ENCODE results near the gene OR5A1.
"Not testable (repeated sequence)": the region's sequence is repeated elsewhere in the genome, so short reads cannot be mapped to it uniquely, and the experiment has no call there.

The OR5A1 gene

DNA sequence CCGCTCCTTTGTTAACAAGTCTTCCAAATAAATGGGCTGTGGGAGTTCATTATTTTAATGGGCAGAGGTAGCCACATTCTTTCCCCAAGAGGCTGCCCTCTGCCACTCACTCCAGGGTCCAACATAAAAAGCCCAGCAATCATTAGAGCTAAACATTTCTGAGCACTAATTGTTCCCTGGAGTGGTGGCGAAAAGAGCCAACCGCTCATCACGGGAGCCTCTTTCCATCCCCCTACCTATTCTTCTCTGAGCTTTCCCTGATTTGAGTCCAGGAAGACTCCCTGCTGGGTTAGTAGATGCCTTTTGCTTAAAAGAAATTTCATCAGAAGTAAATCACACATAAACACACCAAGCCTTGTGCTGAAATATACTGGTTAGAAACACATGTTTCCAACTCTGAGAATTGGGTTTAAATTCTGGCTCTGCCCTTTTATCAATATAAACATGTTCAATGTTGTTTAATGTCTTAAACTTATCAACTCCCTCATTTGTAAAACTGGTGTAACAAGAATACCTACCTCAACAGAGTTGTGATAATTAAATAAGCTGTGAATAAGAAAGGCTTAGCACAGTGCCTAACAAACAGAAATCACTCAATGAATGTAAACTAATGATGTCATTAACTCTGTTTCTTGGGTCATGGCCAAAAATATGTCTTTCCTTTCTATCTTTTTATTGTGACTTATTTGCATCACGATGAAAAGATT is 9.8 kb upstream of the OR5A1 start, which contains the start of gene OR5A2:
TSS of gene OR5A2 (minus strand) at position 53 of the 707 bp plus-strand sequence. CDS start 3,460 bp downstream, outside the sequence.
- no peak for TF ChIP-seq TAF1 (IDR thresholded peaks at IDR 0.05; ENCODE audit: borderline replicate concordance, low read depth, low read length)
- no peak for TF ChIP-seq POLR2A (IDR thresholded peaks at IDR 0.05; ENCODE audit: low read depth, low read length)
- no peak for TF ChIP-seq POLR2AphosphoS5 (IDR thresholded peaks at IDR 0.05; ENCODE audit: low read depth, low read length)
- DNase-seq (ENCODE audit: insufficient read length) (no peak), FAIRE-seq (no peak)

GRCh38 chr11:59427068-59427382 is 9.2 kb upstream of the OR5A1 start:
- FAIRE-seq (no peak), DNase-seq (ENCODE audit: insufficient read length) (no peak)
- TF ChIP-seq POLR2AphosphoS5 (IDR thresholded peaks at IDR 0.05; ENCODE audit: low read depth, low read length) (no peak), POLR2A (IDR thresholded peaks at IDR 0.05; ENCODE audit: low read depth, low read length) (no peak), TAF1 (IDR thresholded peaks at IDR 0.05; ENCODE audit: borderline replicate concordance, low read depth, low read length) (no peak)

DNA sequence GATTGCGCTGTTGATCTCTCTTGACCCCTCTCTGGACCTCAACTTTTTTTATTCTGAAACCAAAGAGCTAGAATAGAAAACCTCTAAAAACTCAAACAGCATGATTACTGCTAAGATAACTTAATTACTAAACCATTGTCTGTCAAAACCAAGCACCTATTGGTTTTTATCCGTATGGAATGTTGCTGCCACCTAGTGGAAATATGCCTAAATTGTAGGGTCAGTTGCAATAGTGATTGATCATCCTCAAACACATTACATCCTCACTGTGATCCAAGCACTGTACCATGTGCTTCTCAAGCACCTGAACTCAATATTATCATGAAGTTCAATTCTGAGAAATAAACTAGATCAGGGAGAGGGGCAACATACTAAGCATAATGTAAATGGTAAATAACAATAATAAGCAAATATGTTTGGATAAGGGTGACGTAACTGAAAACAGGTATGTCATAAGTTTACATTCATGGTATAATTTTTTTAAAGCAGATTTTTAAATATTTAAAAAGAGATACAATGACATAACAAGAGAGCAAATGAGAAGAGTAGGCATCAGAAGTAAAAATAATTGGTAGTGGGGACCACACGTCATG is 6.2 kb upstream of the OR5A1 start:
- no peak for TF ChIP-seq TAF1 (IDR thresholded peaks at IDR 0.05; ENCODE audit: borderline replicate concordance, low read depth, low read length)
- TF ChIP-seq POLR2A (IDR thresholded peaks at IDR 0.05; ENCODE audit: low read depth, low read length): no peak
- TF ChIP-seq POLR2AphosphoS5 (IDR thresholded peaks at IDR 0.05; ENCODE audit: low read depth, low read length): no peak
- DNase-seq (ENCODE audit: insufficient read length) (peak; percentile 3), FAIRE-seq (peak; percentile 98)

GRCh38 chr11:59437770-59438169 is 1.5 kb downstream of the OR5A1 start:
- DNase-seq (ENCODE audit: insufficient read length) (no peak), FAIRE-seq (no peak)
- TF ChIP-seq POLR2AphosphoS5 (IDR thresholded peaks at IDR 0.05; ENCODE audit: low read depth, low read length) (no peak), TAF1 (IDR thresholded peaks at IDR 0.05; ENCODE audit: borderline replicate concordance, low read depth, low read length) (no peak), POLR2A (IDR thresholded peaks at IDR 0.05; ENCODE audit: low read depth, low read length) (no peak)

- not testable (repeated sequence) for DNase-seq (ENCODE audit: insufficient read length); FAIRE-seq
Measured at GRCh38 chr11:59445624-59446023, 9.4 kb downstream of the OR5A1 start.

DNA sequence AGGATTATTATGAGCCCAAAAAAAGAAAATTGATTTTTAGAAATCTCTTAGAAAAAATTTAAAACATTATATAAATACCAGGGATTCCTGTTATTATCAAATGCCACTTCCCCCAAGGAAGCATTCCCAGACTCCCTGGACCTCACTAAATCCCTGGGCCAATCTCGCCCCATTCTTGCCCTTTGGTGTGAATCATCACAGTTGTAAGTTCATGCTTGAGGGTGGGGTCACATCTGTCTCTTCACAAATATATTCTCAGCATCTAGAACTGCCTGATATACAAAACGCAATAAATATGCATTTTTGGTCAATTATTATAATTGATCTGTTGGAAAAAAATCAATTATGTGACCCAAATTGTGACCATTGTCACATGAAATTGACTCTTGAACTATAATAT is 12.2 kb downstream of the OR5A1 start:
- FAIRE-seq: no peak
- no peak for TF ChIP-seq POLR2A (IDR thresholded peaks at IDR 0.05; ENCODE audit: low read depth, low read length)
- TF ChIP-seq POLR2AphosphoS5 (IDR thresholded peaks at IDR 0.05; ENCODE audit: low read depth, low read length): no peak
- TF ChIP-seq TAF1 (IDR thresholded peaks at IDR 0.05; ENCODE audit: borderline replicate concordance, low read depth, low read length): no peak
- no peak for DNase-seq (ENCODE audit: insufficient read length)

GRCh38 chr11:59456661-59457060 is 20.4 kb downstream of the OR5A1 start, which contains the start of gene OR4D6:
Gene OR4D6, plus strand, starts transcription at chr11:59456961. Its CDS starts 0 bp downstream, at chr11:59456961.
- DNase-seq (ENCODE audit: insufficient read length) (no peak), FAIRE-seq (no peak)
- TF ChIP-seq POLR2A (IDR thresholded peaks at IDR 0.05; ENCODE audit: low read depth, low read length) (no peak), TAF1 (IDR thresholded peaks at IDR 0.05; ENCODE audit: borderline replicate concordance, low read depth, low read length) (no peak), POLR2AphosphoS5 (IDR thresholded peaks at IDR 0.05; ENCODE audit: low read depth, low read length) (no peak)

- FAIRE-seq: no peak
- TF ChIP-seq TAF1 (IDR thresholded peaks at IDR 0.05; ENCODE audit: borderline replicate concordance, low read depth, low read length) (no peak), POLR2A (IDR thresholded peaks at IDR 0.05; ENCODE audit: low read depth, low read length) (no peak), POLR2AphosphoS5 (IDR thresholded peaks at IDR 0.05; ENCODE audit: low read depth, low read length) (no peak)
- no peak for DNase-seq (ENCODE audit: insufficient read length)
Measured at GRCh38 chr11:59459916-59460315, 23.6 kb downstream of the OR5A1 start.

GRCh38 chr11:59463190-59463641 is 26.9 kb downstream of the OR5A1 start:
- TF ChIP-seq TAF1 (IDR thresholded peaks at IDR 0.05; ENCODE audit: borderline replicate concordance, low read depth, low read length) (no peak), POLR2AphosphoS5 (IDR thresholded peaks at IDR 0.05; ENCODE audit: low read depth, low read length) (no peak), POLR2A (IDR thresholded peaks at IDR 0.05; ENCODE audit: low read depth, low read length) (no peak)
- FAIRE-seq: no peak
- no peak for DNase-seq (ENCODE audit: insufficient read length)

DNA sequence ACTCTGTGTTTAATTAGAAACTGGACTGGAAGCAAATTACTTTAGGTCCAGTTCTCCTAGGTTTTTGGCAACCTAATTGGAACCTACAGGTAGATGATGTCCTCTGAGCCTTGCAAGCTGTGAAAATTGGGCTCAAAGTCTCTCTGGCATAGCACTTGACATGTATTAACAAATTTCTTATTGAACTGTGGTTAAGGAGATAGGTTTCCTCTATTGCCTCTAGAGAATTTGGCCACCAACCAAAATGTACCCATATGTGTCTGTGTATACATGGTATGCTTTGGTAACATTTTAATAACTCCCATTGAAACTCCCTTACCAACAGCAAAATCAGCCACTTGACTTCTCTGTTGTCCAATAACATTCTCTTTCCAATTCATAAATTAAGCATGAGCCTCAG is 36.7 kb downstream of the OR5A1 start, which contains the start of gene OR4D10:
TSS of gene OR4D10 (plus strand) at position 301 of the 400 bp plus-strand sequence. CDS start 4,115 bp downstream, outside the sequence.
- DNase-seq (ENCODE audit: insufficient read length): no peak
- no peak for FAIRE-seq
- TF ChIP-seq TAF1 (IDR thresholded peaks at IDR 0.05; ENCODE audit: borderline replicate concordance, low read depth, low read length) (no peak), POLR2AphosphoS5 (IDR thresholded peaks at IDR 0.05; ENCODE audit: low read depth, low read length) (no peak), POLR2A (IDR thresholded peaks at IDR 0.05; ENCODE audit: low read depth, low read length) (no peak)

- no peak for DNase-seq (ENCODE audit: insufficient read length)
- FAIRE-seq: no peak
- TF ChIP-seq POLR2AphosphoS5 (IDR thresholded peaks at IDR 0.05; ENCODE audit: low read depth, low read length) (no peak), TAF1 (IDR thresholded peaks at IDR 0.05; ENCODE audit: borderline replicate concordance, low read depth, low read length) (no peak), POLR2A (IDR thresholded peaks at IDR 0.05; ENCODE audit: low read depth, low read length) (no peak)
Measured at GRCh38 chr11:59475176-59475575, 38.9 kb downstream of the OR5A1 start.

DNA sequence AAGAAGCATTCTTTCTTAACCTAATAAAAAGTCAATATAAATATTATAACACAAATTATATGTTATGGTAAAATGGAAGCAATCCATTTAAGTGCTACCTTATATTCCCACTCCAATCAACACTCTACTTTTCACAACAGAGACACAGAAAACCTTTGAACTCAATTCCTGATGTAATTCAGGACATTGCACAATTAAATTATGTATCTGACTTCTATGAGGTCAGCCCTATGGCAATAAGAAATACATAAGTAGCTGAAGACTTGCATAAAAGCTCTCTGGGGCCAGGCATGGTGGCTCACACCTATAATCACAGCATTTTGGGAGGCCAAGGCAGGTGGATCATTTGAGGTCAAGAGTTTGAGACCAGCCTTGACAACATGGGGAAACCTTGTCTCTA is 43.6 kb downstream of the OR5A1 start:
- no peak for FAIRE-seq
- no peak for DNase-seq (ENCODE audit: insufficient read length)
- no peak for TF ChIP-seq TAF1 (IDR thresholded peaks at IDR 0.05; ENCODE audit: borderline replicate concordance, low read depth, low read length)
- TF ChIP-seq POLR2A (IDR thresholded peaks at IDR 0.05; ENCODE audit: low read depth, low read length): no peak
- no peak for TF ChIP-seq POLR2AphosphoS5 (IDR thresholded peaks at IDR 0.05; ENCODE audit: low read depth, low read length)
